NOMO-1 (cell line): ENCODE results near the gene TP73.
A peak's percentile ranks its signal among the peaks of the same experiment; 100 is the strongest.

ENCODE experiments used
- DNase-seq, 2 experiments: peaks; one replicate each; lab custom pipeline; 2025; ENCODE audit not compliant: unreplicated experiment in 2 of 2; lab: John Stamatoyannopoulos, UW

The TP73 gene

GRCh38 chr1:3633344-3634058 is 18.8 kb upstream of the TP73 start:
- DNase-seq, result no peak

GRCh38 chr1:3634059-3634800 is 18.1 kb upstream of the TP73 start:
- DNase-seq, result no peak

GRCh38 chr1:3636080-3636479 is 16.2 kb upstream of the TP73 start:
- DNase-seq, result no peak

DNA sequence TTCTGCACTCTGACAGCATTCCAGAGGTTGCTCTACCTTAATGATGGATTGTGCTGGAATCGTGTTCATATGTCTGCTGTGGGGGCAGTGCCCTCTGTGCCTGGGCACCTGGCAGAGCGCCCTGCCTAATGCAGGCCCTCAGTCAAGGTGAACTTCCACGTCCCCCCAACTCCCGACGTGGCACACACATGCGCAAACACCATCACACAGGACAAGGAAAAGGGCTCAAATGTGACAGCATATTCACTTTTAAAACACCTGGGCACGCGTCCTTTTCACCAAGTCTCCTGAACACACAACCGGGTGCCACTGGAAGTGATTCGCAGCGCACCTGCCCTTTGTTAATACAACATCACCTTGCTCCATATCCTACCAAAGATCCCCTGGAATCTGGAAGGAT is 15.8 kb upstream of the TP73 start:
- DNase-seq, result no peak

DNA sequence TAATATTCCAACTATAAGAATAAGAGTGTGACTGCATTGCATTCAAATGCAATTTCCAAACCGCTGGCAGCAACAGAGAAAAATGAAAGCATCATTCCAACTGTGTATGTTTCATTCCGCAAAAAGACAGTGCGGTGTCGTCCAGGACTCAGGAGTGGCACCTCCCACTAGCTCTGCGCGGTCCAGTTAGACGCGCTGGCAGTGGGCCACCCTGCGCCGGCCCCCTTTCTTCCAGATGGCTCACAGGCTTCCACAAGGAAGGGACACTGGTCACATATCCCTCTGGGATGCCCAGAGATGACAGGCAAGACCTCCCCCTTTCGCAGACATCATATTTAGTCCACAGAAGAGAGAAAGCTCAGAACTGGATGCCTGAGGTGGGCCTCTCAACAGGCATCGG is 14.3 kb upstream of the TP73 start:
- DNase-seq, result no peak

DNA sequence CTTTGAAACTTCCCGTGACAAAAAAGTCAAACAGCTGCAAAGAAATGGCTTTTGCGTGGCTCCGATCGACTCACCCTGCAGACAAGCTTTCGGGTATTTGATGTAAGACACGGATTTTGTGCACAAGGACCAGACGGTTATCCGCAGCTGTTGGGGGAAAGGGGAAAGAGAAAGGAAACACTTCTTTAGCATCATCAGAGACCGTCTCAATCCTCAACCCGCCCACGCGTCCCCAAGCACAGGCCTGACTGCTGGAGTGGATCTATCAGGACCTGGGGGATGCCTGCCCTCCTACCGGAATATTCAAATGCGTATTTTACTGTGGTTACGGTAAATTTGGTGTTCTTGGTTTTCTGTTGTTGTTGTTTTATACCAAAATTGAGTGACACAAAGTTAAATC is 13.6 kb upstream of the TP73 start:
- DNase-seq, result no peak

GRCh38 chr1:3639397-3639911 is 12.9 kb upstream of the TP73 start:
- no peak for DNase-seq

DNA sequence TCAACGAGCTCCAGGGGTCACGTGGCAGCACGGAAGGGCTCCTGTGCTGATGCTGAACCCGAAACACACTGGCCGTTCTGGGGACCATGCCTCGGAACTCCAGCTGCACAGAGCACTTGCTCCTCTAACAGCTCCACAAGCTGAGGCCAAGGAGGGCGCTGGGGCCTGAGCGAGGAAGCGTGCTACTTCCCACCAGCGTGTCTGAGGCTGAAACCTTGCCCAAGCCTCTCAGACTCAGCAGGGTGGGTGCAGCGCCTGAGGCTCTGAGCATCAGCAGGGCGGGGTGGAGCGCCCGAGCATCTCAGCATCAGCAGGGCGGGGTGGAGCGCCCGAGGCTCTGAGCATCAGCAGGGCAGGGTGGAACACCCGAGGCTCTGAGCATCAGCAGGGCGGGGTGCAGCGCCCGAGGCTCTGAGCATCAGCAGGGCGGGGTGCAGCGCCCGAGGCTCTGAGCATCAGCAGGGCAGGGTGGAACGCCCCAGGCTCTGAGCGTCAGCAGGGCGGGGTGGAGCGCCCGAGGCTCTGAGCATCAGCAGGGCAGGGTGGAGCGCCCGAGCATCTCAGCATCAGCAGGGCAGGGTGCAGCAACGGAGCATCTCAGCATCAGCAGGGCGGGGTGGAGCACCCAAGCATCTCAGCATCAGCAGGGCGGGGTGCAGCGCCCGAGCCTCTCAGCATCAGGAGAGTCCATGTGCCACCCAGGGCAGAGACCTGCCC is 12.0 kb upstream of the TP73 start:
- DNase-seq, result no peak

DNA sequence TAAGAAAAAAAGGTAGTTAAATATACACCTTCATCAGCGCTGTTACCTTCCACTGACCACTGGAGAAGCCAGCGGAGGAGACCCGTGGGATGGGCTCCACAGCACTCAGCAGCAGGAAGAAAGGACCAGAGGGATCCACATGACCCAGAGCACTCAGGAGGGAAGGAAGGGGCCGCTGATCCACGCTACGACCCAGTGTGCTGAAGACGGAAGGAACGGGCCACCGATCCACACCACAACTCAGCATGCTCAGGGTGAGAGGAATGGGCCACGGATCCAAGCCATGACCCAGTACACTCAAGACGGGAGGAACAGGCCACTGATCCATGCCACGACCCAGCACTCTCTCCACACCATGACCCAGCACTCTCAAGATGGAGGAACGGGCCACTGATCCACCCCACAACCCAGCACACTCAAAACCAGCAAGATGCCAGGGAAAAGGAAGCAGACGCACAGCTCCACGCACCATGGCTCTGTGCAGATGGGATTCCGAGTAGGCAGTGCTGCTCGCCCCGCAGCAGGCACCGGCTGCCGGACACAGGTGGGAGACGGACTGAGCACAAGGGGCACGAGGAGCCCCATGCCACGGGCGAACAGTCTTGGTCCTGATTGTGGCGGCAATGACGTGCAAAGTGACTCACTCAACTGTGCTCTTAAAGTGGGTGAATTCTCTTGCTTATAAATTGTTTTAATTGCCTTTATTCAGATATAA is 11.1 kb upstream of the TP73 start:
- DNase-seq, result no peak

DNA sequence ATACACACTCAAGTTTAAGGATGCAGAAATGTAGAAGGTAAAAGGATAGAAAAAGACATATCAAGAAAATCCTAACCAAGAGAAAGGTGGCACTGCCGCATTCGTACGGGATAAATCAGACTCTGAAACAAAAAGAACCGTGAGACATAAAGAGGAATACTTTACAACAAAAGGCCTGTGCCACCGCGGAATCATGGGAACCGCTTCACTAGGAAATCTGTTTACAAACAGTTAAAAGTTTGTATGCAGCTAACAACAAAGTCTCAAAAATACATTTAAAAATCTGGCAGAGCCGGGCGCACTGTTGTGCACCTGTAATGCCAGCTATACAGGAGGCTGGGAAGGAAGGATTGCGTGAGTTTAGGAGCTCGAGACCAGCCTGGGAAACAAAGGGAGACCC is 10.5 kb upstream of the TP73 start:
- DNase-seq, result no peak

GRCh38 chr1:3642919-3643675 is 9.2 kb upstream of the TP73 start:
- no peak for DNase-seq

DNA sequence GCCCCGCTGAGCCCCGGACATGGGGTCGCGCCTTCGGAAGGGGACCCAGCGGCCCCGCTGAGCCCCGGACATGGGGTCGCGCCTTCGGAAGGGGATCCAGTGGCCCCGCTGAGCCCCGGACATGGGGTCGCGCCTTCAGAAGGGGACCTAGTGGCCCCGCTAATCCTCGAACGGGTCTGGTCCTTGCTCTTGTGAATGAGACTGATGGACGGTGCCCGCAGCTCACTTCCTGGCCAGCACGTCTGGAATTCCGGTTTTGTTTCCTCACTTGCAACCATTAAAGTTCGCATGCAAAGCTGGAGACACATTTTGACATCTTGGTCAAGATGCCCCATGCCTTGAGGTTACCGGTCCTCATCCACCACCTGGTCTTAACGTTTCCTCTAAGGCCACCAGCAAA is 8.0 kb upstream of the TP73 start:
- no peak for DNase-seq

GRCh38 chr1:3645247-3645646 is 7.1 kb upstream of the TP73 start:
- DNase-seq, result no peak

DNA sequence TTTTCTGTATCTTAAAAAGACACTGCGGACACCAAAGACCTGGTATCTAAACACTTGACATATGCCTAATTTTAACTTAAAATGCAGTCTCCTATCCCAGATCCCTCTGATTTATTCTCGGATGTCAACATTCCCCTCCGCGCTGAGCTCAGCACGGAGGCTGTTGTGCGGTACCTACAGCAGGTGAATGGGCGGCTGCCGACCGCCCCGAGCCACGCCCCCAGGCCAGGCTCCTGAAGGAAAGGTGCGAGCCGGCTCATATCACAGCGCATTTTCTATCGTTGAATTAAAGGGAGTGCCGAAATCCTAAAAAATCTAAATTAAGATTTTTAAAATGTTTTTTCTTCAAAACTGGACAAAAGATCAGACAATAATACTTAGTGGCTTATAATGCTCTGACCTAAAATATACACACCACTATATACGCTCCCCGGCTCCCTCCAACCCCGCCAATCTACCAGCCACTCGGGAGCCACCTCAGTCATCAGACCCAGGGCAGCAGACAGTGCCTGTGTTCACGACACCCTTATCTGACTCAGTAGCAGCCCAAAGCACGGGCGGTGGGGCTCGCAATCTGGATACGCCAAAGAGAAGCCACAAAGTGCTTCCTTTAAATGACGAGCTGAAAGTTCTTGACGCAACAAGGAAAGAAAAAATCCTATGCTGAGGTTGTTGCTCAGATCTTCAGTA is 6.5 kb upstream of the TP73 start:
- no peak for DNase-seq

DNA sequence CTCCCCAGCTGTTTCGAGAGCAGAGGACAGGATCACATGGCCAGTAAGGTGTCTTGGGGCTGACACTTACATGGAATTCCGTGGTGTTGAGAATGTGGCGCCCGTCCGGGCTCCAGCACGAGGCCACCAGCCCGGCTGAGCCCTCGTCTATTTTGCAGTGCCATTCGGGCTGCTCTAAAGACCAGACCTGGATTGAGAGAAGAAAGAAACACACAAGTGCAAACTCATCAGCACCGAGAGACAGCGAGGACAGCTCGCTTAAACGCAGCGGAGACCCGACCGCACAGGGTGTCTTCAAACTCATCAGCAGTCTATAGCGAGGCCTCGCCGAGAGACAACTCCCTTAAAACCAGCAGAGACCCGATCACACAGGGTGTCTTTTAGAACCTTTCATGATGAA is 5.7 kb upstream of the TP73 start:
- no peak for DNase-seq

DNA sequence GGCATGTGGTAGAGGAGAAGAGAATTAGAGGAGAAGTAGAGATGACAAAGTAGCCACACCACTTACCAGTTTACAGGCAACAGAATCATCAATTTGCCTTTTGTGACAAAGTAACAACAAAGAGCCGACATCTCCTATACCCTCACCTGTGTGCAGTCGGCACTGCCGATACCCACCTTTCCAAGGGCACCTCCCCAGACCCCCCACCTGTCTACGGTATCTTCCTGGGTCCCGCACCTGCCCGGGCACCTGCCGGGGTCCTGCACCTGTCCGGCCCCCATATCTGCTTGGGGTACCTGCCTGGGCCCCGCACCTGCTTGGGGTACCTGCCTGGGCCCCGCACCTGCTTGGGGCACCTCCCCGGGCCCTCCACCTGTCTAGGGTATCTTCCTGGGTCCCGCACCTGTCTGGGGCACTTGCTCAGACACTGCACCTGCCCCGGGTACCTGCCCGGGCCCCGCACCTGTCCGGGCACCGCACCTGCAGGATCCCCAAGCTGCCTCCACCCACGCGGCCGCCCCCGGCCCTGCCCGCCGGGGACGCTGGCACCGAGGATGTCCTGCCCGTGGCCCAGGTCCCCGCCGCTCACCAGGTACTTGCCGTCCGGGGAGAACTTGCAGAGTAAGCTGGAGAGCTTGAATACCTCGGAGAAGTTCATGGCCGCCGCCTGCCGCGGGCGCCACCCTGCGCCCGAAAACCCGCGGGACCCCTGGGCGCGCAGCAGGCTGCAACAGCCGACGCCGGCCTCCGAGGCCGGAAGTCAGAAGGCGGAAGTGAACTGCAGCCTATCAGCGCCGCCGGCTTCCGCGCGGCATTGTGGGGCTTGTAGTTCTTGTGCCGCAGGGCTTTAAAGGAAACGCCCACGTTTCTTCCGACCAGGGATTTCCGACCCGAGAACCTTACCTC is 2.7 kb upstream of the TP73 start, which contains the start of gene WRAP73:
TSS of gene WRAP73 (minus strand) at position 762 of the 906 bp plus-strand sequence. CDS start at position 658, 104 bp downstream.
- DNase-seq, result peak; percentile 86 to 91

DNA sequence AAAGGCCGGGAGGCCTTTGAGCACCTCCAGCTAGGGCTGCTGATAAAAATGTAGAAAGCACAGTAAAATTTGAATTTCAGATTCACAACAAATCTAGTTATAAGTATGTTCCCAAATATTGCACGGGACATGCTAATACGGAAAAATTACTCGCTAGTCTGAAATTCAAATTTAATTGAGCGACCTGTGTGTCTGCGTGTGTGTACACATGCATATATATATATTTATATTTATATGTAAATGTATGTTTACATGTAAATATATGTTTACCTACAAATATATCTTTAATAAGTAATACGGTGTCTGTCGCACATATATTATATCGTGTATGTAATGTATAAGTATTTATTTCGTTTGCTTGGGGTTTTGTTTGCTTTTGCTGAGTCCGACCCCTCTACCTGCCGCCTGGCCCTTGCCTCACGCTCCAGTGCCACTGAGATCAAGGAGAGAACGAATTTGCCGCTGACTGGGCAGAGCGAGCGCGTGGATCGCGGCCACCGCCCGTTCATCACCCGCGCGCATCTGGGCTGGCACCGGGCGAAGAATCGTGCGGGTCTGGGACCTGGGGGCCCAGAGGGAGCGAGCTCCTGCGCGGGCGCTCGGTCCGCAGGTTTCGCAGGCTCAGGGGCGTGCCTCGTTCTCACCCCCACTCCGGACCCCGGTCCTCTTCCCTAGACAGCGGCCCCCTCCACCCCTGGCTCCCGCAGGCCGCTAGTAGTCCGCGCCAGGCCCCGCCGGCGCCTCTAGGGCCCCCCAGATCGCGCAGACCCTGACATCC is 1.9 kb upstream of the TP73 start:
- no peak for DNase-seq
